ENCODE data around the gene FIGN.
A peak's percentile ranks its signal among the peaks of the same experiment; 100 is the strongest.

The FIGN gene, protein sequence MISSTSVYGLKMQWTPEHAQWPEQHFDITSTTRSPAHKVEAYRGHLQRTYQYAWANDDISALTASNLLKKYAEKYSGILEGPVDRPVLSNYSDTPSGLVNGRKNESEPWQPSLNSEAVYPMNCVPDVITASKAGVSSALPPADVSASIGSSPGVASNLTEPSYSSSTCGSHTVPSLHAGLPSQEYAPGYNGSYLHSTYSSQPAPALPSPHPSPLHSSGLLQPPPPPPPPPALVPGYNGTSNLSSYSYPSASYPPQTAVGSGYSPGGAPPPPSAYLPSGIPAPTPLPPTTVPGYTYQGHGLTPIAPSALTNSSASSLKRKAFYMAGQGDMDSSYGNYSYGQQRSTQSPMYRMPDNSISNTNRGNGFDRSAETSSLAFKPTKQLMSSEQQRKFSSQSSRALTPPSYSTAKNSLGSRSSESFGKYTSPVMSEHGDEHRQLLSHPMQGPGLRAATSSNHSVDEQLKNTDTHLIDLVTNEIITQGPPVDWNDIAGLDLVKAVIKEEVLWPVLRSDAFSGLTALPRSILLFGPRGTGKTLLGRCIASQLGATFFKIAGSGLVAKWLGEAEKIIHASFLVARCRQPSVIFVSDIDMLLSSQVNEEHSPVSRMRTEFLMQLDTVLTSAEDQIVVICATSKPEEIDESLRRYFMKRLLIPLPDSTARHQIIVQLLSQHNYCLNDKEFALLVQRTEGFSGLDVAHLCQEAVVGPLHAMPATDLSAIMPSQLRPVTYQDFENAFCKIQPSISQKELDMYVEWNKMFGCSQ

DNA sequence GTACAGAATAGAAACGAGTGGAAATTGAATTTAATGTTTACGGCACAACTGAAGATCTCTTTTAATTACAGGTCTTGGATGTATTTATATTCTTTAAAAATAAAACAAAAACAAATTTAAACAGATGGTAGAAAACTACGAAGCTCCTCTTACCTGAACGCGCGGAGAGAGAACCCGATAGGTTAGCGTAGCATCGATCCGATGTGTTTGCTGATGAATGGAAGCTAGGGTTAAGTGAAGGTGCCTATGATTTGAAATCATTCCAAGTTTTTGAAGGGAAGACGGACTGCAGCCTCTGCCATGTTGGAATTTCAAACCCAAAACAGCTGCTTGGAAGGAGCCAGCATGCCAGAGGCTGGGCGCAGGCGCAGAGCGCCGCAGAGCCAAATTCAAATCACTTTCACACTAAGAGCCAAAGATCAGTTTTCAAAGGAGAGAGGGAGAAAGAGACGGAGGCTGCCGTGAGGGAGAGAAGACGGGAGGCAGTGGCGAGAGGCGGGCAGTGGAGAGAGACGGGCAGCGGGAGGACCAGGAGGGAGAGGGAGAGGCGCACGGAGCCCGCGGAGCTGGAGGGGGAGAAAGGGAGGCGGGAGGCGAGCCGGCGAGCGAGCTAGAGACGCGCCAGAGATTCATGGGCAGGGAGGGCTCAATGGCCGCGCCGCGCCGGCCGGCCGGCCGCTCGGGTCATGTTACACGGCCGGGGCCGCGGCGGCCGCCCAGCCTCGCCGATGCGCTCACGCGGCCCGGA is at the start of gene FIGN:
FIGN (minus strand) TSS at position 324 of the 748 bp plus-strand sequence. CDS start 1,081 bp downstream, outside the sequence.
- Histone ChIP-seq H3K79me2 (ENCODE audit: control insufficient read depth, insufficient read depth, low read length, unreplicated experiment) (peaks cover 44% of the 10 kb centered on the region), H3K36me3 (ENCODE audit: insufficient read depth, low read length) (no peaks in the 10 kb centered on the region), H3K4me3 (ENCODE audit: low read depth, low read length) (peak within 1 kb of the TSS; percentile 88), H3K4me1 (ENCODE audit: control insufficient read depth, insufficient read depth, low read length, unreplicated experiment) (peaks cover 10% of the 10 kb centered on the region), H2AFZ (ENCODE audit: low read length, unreplicated experiment) (peak within 1 kb of the TSS; percentile 90), H3K27ac (ENCODE audit: low read depth, low read length) (peak within 1 kb of the TSS; percentile 79), H3K27me3 (ENCODE audit: insufficient read depth, low read length) (no peaks in the 10 kb centered on the region)

DNA sequence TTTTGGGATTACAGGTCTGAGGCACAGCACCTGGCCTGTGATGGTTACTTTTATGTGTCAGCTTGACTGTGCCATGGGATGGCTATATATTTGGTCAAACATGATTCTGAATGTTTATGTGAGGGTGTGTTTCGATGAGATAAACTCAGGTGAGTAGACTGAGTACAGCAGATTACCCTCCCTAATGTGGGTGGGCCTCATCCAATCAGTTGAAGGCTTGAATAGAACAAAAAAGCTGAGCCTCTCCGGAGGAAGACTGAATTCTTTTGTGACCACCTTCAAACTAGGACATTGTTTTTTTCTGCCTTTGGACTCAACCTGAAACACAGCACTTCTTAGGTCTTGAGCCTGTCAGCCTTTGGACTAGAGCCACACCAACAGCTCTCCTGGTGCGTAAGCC is 49.4 kb upstream of the FIGN start:
- Histone ChIP-seq H3K27ac (ENCODE audit: low read depth, low read length) (no peak overlapping the region), H3K79me2 (ENCODE audit: control insufficient read depth, insufficient read depth, low read length, unreplicated experiment) (no peaks in the 10 kb centered on the region)

DNA sequence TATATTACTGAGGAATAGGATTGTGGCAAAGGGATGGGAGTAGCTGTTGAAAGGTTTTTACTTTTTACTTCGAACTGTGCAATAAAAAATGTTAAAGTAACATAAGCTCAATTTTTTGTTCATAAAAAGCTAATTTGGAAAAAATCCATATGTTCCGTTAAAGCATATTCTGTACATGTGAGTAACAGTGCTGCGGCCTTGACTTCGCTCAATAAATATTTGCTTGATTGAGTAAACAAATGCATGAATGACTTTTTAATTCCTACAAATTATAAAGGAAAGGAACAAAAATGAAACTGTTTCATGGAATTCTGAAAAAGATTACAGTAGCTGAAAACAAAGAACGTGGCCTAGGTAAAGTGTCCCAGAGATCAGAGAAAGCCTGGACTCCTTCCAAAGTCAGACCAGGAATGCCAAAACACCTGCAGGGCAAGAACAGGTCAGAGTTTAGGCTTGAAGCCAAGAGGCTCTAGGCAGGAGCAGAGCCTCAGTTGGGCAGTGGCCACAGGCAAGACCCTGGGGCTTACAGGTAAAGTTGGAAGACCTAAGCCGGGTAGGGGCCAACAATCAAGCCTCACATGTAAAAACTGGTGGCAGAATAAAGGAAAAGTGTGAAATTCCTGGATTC is 44.3 kb upstream of the FIGN start:
- no peak overlapping the region for H3K27ac ChIP-seq (ENCODE audit: low read depth, low read length)
- no peak overlapping the region for H3K4me3 ChIP-seq (ENCODE audit: low read depth, low read length)
- no peak overlapping the region for H2AFZ ChIP-seq (ENCODE audit: low read length, unreplicated experiment)
- H3K36me3 ChIP-seq (ENCODE audit: insufficient read depth, low read length), result no peaks in the 10 kb centered on the region
- H3K4me1 ChIP-seq (ENCODE audit: control insufficient read depth, insufficient read depth, low read length, unreplicated experiment), result peaks cover 16% of the 10 kb centered on the region
- H3K79me2 ChIP-seq (ENCODE audit: control insufficient read depth, insufficient read depth, low read length, unreplicated experiment), result no peaks in the 10 kb centered on the region
- H3K27me3 ChIP-seq (ENCODE audit: insufficient read depth, low read length), result no peaks in the 10 kb centered on the region

More for the DNA sequence above, 49.4 kb upstream of the FIGN start:
- no peak overlapping the region for H3K4me3 ChIP-seq (ENCODE audit: low read depth, low read length)
- H3K4me1 ChIP-seq (ENCODE audit: control insufficient read depth, insufficient read depth, low read length, unreplicated experiment), result no peaks in the 10 kb centered on the region
- no peaks in the 10 kb centered on the region for H3K27me3 ChIP-seq (ENCODE audit: insufficient read depth, low read length)
- H3K36me3 ChIP-seq (ENCODE audit: insufficient read depth, low read length), result no peaks in the 10 kb centered on the region
- H2AFZ ChIP-seq (ENCODE audit: low read length, unreplicated experiment), result no peak overlapping the region

DNA sequence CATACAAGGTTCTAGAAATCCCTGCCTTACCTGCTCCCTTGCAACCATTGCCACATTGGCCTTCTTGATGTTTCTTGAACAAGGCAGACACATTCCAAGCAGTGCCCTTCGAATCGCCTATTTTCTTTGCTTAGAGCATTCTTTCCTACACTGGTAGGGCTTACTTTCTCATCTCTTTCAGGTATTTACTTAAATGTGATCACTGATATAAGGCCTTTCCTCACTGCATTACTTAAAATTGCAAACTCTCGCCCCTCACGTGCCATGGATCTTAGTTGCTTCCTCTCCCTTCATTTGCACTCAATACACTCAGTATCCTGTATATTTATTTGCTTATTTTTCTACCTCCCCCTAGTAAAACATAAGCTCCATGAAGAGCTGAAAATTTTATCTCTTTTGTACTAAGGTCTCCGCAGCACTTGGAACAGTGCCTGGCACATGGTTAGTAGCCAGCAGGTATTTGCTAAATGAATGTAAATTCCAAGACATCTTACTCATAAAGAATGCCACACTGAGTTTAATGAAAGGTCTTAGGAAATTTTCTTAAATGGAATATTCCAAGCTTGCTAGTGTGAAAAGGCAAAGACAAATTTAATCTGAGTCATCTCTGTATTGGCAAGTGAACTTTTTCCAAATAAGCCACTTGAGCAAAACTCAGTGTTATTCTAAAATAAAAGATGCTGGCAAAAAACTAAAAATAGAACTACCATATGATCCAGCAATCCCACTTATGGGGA is 42.4 kb upstream of the FIGN start:
- Histone ChIP-seq H3K27ac (ENCODE audit: low read depth, low read length) (peak overlapping the region; percentile 10; the same call in 1 of the 2 replicates), H3K4me1 (ENCODE audit: control insufficient read depth, insufficient read depth, low read length, unreplicated experiment) (peaks cover 23% of the 10 kb centered on the region), H2AFZ (ENCODE audit: low read length, unreplicated experiment) (no peak overlapping the region), H3K27me3 (ENCODE audit: insufficient read depth, low read length) (no peaks in the 10 kb centered on the region), H3K36me3 (ENCODE audit: insufficient read depth, low read length) (no peaks in the 10 kb centered on the region), H3K4me3 (ENCODE audit: low read depth, low read length) (no peak overlapping the region), H3K79me2 (ENCODE audit: control insufficient read depth, insufficient read depth, low read length, unreplicated experiment) (no peaks in the 10 kb centered on the region)

DNA sequence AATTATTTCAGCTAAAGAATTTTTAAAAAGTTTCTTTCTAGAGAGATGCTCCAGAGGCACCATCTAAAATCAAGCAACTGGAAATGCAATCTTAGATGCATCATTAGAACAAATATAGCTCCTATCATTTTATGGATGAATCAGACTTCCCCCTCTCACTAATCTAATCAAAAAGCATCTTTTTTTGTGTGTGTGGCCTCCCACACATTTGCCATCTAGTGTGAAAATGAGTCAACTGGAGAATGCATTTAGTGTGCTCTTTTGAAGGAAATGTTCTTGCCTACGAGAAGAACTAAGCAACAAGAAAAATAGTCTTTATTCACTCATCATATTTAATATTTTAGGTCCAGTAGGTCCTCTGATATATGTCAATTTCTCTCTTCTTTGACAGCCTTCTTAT is 39.5 kb upstream of the FIGN start:
- Histone ChIP-seq H3K4me3 (ENCODE audit: low read depth, low read length) (no peak overlapping the region), H3K27me3 (ENCODE audit: insufficient read depth, low read length) (no peaks in the 10 kb centered on the region), H2AFZ (ENCODE audit: low read length, unreplicated experiment) (peak overlapping the region; percentile 24), H3K4me1 (ENCODE audit: control insufficient read depth, insufficient read depth, low read length, unreplicated experiment) (peaks cover 23% of the 10 kb centered on the region), H3K79me2 (ENCODE audit: control insufficient read depth, insufficient read depth, low read length, unreplicated experiment) (no peaks in the 10 kb centered on the region), H3K36me3 (ENCODE audit: insufficient read depth, low read length) (no peaks in the 10 kb centered on the region), H3K27ac (ENCODE audit: low read depth, low read length) (peak overlapping the region; percentile 75)

DNA sequence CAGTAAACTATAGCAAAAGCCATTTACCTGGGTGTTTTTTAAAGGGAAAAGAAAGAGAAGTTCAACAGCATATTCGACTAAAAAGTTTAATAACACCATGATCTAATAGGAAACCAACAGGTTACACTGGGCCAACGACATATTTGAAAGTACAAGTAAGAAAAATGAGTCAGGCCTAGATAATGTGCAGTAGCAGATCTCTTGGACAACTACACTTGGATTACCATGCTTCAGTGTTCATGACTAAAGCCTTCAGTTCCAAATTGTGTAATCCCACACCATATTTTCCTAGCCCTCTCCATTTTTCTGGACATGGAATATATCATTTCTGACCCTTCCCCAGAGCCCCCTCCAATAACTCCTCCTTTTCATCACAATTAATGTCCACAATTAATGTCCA is 39.1 kb upstream of the FIGN start:
- H2AFZ ChIP-seq (ENCODE audit: low read length, unreplicated experiment), result peak overlapping the region; percentile 24
- H3K36me3 ChIP-seq (ENCODE audit: insufficient read depth, low read length), result no peaks in the 10 kb centered on the region
- no peaks in the 10 kb centered on the region for H3K27me3 ChIP-seq (ENCODE audit: insufficient read depth, low read length)
- H3K4me3 ChIP-seq (ENCODE audit: low read depth, low read length), result no peak overlapping the region
- peak overlapping the region; percentile 75 for H3K27ac ChIP-seq (ENCODE audit: low read depth, low read length)
- no peaks in the 10 kb centered on the region for H3K79me2 ChIP-seq (ENCODE audit: control insufficient read depth, insufficient read depth, low read length, unreplicated experiment)
- peaks cover 23% of the 10 kb centered on the region for H3K4me1 ChIP-seq (ENCODE audit: control insufficient read depth, insufficient read depth, low read length, unreplicated experiment)

DNA sequence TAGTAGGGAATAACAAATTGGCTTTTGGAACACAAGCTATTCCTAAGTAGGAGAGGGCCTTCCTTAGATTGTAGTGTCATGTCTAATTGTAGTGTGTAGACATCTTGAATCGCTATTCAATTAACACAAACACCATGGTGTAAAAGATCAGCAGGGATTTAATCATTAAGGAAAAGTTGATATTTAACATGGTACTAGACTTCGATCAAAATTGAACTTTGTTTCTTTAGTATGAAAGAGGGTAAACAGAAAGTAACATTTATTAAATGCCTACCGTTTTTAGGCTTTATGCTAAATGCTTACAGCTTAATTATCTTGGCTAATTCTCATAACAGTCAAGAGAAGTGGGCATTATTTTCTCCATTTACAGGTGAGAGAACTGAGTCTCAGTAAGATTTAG is 37.5 kb upstream of the FIGN start:
- H3K36me3 ChIP-seq (ENCODE audit: insufficient read depth, low read length), result no peaks in the 10 kb centered on the region
- H3K27ac ChIP-seq (ENCODE audit: low read depth, low read length), result no peak overlapping the region
- no peaks in the 10 kb centered on the region for H3K79me2 ChIP-seq (ENCODE audit: control insufficient read depth, insufficient read depth, low read length, unreplicated experiment)
- H3K4me3 ChIP-seq (ENCODE audit: low read depth, low read length), result no peak overlapping the region
- H3K27me3 ChIP-seq (ENCODE audit: insufficient read depth, low read length), result no peaks in the 10 kb centered on the region
- no peak overlapping the region for H2AFZ ChIP-seq (ENCODE audit: low read length, unreplicated experiment)
- peaks cover 17% of the 10 kb centered on the region for H3K4me1 ChIP-seq (ENCODE audit: control insufficient read depth, insufficient read depth, low read length, unreplicated experiment)

DNA sequence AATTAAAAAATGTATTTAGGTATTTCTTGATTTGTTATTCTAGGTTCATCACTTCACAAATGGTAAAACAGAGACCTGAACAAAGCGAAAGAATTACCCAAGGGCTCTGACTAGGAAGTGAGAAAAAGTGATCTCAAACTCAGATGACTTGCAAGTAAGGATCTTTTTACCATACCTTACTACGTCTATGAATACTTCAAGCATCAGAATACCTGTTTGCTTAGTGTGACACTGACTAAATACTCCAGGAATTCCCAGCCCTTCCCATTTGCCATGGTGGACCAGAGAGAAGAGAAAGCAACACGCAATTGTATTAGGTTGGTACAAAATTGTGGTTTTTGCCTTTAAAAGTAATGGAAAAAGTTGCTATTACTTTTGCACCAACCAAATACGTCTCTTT is 35.8 kb upstream of the FIGN start:
- H3K4me1 ChIP-seq (ENCODE audit: control insufficient read depth, insufficient read depth, low read length, unreplicated experiment), result peaks cover 17% of the 10 kb centered on the region
- H3K4me3 ChIP-seq (ENCODE audit: low read depth, low read length), result no peak overlapping the region
- H3K27ac ChIP-seq (ENCODE audit: low read depth, low read length), result no peak overlapping the region
- H3K36me3 ChIP-seq (ENCODE audit: insufficient read depth, low read length), result no peaks in the 10 kb centered on the region
- H3K27me3 ChIP-seq (ENCODE audit: insufficient read depth, low read length), result no peaks in the 10 kb centered on the region
- no peak overlapping the region for H2AFZ ChIP-seq (ENCODE audit: low read length, unreplicated experiment)
- no peaks in the 10 kb centered on the region for H3K79me2 ChIP-seq (ENCODE audit: control insufficient read depth, insufficient read depth, low read length, unreplicated experiment)

DNA sequence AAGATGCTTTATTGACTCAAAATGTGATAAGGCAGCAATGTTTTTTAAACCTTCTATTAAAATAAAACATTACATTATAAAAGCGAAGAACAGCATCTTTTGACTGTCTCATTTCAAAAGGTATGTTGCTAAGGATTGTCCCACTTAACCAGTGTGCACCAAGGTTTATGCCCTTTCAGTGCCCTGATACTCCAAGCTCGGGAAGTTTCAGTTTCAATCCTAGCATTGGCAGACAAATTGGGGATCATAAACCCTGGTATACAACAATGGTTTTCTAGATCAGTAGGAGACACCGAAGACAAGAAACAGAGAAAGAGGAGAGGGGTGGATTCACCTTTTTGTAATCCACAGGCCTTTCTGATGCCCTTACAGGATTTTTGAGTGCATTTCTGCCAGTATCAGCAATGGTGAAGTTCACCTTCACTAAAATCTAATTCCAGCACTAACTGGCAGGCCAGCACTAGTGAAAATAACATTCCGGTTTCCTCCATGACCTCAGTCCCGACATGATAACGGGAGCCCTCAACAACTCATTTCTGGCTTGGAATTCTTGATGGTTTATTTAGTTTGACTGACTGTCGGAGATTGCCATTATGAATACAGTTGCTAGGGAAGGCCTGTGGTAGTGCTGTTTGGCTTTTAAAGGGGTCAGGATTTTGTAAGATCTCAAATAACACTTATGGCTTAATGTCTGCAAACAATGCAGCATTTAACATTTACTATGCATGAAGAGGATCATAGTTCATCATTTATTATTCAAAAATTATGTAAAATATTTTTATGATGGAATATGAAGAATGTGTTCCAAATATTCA is 33.3 kb upstream of the FIGN start:
- Histone ChIP-seq H3K27ac (ENCODE audit: low read depth, low read length) (no peak overlapping the region), H2AFZ (ENCODE audit: low read length, unreplicated experiment) (no peak overlapping the region), H3K36me3 (ENCODE audit: insufficient read depth, low read length) (no peaks in the 10 kb centered on the region)

More for the DNA sequence above, 33.3 kb upstream of the FIGN start:
- H3K4me1 ChIP-seq (ENCODE audit: control insufficient read depth, insufficient read depth, low read length, unreplicated experiment), result no peaks in the 10 kb centered on the region
- no peak overlapping the region for H3K4me3 ChIP-seq (ENCODE audit: low read depth, low read length)
- no peaks in the 10 kb centered on the region for H3K79me2 ChIP-seq (ENCODE audit: control insufficient read depth, insufficient read depth, low read length, unreplicated experiment)
- H3K27me3 ChIP-seq (ENCODE audit: insufficient read depth, low read length), result no peaks in the 10 kb centered on the region

All from ACC112 (cell line).